ENCODE results near the gene SCUBE3.

The SCUBE3 gene

DNA sequence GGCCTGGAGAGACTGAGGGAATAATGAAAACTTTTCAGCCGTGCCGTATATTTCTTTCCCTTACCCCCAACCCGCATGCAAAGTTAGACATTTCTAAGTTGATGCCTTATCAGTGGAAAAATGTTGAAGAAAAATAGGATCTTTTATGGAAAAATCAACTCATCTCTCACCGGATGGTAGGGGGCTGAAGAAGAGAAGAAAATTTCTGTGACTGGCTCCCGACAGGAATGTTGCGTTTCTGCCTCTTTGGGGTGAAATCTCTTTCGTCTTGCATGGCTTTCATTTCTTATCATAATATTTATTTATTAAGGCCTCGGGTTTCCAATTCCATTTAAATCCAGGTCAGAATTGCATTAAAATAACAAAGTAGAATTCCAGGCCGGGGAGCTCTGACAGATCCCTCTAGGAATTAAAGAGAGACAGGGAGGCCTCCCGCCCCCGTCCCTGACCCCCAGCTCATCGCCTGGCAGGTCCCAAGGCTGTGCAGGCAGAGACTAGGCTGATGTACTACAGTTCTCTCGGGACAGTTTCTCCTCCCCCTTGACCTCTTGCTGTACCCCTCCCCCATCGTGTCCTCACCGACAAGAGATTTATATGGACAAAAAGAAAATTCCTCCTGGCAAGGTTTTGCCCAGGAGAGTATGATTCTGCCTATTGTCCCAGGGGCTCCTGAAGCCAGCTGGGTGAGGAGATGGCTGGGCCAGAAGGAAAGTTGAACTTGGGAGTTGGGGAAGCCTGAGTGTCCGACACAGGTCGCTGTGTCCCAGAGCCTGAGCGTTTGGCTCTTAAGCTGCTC, 1.3 kb downstream of the SCUBE3 start:
- DNase-seq, result no peak

GRCh38 chr6:35215665-35216411, 2.1 kb downstream of the SCUBE3 start:
- no peak for DNase-seq

GRCh38 chr6:35216412-35216732, 2.6 kb downstream of the SCUBE3 start:
- DNase-seq, result no peak

DNA sequence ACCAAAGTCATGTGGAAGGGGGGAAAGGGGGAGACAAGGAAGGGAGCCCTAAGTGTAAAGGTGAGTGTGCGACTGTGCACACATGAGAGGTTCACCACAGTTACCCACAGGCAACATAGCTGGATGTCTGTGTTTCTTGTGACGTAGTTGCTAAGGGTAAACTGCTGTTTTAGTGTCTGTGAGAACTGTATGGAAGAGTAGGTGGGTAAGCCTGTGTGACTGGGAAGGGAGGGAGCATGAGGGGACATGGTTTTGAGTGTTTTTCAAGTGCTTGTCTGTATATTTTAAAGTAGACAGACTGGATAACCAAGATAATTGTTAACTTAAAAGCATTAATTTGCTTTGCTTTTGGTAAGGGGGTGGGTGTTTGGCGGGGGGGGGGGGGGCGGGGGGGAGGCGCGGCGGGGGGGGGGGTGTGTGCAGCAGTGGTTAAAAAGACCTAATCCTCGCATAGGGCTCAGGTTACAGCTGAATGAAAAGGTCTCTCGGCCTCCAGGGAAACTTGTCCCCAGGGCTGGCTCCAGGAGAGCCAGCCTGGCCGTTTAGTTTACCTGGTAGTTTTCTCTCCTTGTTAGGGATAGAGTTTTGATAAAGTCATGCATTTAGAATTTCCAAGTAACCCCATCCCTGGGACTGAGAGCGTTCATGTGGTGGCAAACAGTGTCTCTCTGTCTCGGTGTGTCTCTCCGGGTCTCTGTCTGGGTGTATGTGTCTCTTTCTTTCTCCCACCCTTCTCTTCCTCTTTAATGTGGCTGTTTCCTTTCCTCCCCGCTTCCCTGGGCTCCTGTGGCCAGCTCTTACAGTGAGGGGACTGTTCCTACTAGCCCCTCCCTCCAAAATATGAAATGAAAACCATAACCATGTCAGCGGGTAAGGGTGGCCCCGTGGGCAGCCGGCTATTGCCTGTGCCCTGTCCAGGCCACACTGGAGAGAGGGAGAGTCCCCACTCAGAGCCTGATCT, 3.4 kb downstream of the SCUBE3 start:
- DNase-seq, result peak; percentile 86

GRCh38 chr6:35218021-35218420, 4.3 kb downstream of the SCUBE3 start:
- no peak for DNase-seq

- no peak for DNase-seq
Measured at GRCh38 chr6:35218456-35218855, 4.7 kb downstream of the SCUBE3 start.

DNA sequence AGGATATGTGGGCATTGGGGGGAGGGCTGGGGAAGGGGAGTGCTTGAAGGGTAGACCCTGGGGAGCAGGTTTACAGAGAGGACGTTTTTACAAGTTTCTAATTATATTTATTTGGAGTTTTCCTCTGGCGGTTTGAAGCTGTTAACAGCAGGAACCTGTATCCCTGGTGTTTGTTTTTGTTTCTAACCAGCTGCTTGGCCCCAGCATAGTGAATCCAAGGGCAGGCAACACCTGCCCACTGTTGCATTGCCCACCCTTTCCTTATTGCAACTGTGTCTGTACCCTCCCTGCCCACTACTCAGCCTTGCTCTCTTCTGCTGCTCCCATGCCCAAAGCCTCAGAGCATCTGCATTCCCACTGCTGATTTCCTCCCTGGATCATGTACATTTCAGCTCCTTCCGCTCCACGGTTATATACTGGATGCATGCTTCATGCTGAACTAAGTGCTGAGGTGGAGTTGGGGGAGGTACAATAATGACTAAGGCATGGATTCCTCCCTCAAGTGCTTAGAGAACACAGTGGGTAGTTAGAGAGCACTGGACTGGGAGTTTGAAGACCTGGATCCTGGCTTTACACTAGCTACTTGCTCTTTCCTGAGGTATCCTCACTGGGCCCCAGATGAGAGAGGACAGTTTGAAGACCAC, 6.0 kb downstream of the SCUBE3 start:
- DNase-seq, result peak; percentile 69

GRCh38 chr6:35220711-35221110, 7.0 kb downstream of the SCUBE3 start:
- no peak for DNase-seq

- DNase-seq, result no peak
Measured at GRCh38 chr6:35223396-35223795, 9.6 kb downstream of the SCUBE3 start.

GRCh38 chr6:35224720-35225119, 11.0 kb downstream of the SCUBE3 start:
- DNase-seq, result no peak

- peak; percentile 70 for DNase-seq
Measured at GRCh38 chr6:35228481-35228880, 14.7 kb downstream of the SCUBE3 start.

GRCh38 chr6:35229304-35229703, 15.5 kb downstream of the SCUBE3 start:
- DNase-seq, result no peak

DNA sequence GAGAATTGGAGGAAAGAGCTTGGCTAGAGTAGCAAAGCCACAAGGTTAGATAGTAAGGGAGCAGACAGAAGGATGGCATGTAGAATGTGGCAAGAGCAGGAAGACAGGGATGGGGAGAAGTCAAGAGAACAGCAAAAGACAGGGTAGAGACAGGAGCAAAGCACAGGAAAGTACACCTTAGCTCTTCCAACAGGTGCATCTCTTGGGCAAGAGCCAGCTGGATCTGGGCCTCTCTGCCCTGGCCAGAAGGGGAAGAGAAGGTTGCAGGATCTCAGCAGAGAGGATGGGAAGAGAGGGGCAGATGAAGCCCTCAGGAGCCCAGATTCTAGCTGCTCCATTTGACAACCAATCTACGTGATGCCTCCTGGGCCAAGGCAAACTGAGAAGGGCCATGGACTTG, 16.7 kb downstream of the SCUBE3 start:
- no peak for DNase-seq

DNA sequence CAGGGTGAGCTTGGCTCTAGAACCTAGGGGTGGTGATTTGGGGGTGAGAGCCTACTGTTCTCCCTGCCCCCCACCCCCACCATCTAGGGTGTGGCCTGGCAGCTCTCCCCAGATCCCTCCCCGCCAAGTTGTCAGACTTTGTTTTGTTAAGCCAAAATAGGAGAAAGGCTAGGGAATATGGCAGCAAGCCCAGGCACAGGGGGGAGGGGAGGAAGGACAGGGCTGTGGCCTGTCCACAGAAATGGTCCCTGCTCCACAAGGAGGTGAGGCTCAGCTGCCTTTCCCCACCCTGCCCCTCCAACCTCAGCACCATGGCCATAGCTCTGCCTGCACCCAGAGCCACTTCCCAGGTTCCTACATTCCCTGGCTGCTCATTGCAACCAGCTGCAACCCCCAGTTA, 17.2 kb downstream of the SCUBE3 start:
- DNase-seq, result no peak

DNA sequence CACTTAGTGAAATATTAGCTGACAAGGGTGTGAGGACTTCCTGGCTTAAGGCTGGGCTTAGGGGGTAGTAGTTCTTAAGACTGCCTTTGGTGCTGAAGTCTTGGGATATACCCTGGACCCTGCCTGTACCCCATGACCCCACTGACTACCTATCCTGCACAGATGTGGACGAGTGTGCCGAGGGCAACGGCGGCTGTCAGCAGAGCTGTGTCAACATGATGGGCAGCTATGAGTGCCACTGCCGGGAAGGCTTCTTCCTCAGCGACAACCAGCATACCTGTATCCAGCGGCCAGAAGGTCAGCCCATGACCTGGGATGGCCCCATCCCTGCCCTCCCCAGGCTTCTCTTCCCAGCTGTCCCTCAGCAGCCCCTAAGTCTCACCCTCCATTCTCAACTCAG, 17.8 kb downstream of the SCUBE3 start:
- DNase-seq, result no peak

DNA sequence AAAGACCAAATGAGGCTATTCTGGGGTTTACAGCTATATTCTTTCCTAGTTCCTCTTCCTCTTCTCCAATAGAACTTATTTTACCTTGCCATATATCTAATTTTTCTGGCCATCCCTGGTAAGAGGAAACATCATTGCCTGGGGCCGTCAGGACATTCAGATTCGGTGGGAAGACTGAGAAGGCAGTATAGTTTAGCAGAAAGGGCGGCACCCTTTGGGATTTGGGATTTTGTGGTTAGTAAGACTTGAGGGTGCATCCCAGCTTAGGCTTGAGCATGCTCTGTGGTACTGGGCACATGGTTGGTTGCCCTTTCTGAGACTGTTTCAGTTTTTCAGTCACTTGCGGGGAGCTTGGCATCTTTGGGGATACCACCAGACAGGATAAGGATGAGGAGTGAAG, 21.1 kb downstream of the SCUBE3 start:
- no peak for DNase-seq

GRCh38 chr6:35236223-35236622, 22.5 kb downstream of the SCUBE3 start:
- no peak for DNase-seq

- DNase-seq, result no peak
Measured at GRCh38 chr6:35237476-35237875, 23.7 kb downstream of the SCUBE3 start.

- DNase-seq, result no peak
Measured at GRCh38 chr6:35238843-35239289, 25.1 kb downstream of the SCUBE3 start.

DNA sequence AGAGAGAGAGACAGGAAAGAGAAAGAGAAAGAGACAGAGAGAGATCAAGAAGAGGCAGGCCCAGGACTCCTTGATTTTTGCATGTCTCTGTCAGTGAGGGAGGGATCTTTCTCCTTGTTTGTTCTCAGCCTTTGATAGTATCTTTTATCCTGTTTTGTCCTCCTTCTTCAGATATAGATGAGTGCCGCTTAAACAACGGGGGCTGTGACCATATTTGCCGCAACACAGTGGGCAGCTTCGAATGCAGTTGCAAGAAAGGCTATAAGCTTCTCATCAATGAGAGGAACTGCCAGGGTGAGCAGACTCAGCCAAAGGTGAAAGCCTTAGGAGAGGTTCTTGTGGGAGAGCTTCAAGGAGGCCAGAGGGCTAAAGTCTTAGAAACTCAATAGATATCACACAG, 25.8 kb downstream of the SCUBE3 start:
- no peak for DNase-seq

- peak; percentile 59 for DNase-seq
Measured at GRCh38 chr6:35240838-35241801, 27.4 kb downstream of the SCUBE3 start.

DNA sequence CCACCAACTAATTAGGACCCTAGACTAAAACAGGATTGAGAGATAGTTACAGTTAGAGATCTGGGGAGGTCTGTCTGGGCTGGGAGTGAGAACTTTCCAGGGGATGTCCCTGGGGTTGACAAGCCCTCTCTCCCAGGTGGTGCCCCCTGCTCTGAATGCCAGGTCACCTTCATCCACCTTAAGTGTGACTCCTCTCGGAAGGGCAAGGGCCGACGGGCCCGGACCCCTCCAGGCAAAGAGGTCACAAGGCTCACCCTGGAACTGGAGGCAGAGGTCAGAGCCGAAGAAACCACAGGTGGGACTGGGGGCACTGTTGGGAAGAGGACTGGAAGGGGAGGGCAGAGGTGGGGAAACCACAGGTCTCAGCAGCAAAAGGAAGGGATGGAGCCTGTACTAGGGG, 28.7 kb downstream of the SCUBE3 start:
- no peak for DNase-seq
